HG03039 (cell line): ENCODE results near the gene SPDYE2B.
"Not testable (repeated sequence)": the region's sequence is repeated elsewhere in the genome, so short reads cannot be mapped to it uniquely, and the experiment has no call there.

ENCODE experiments used
- ATAC-seq: cut with Tn5 transposase; IDR thresholded peaks from one replicate; pipeline ENCODE4 v1.9.1; 2021; ENCODE audit warnings: mild to moderate bottlenecking, moderate library complexity; ENCODE audit not compliant: unreplicated experiment

The SPDYE2B gene

DNA sequence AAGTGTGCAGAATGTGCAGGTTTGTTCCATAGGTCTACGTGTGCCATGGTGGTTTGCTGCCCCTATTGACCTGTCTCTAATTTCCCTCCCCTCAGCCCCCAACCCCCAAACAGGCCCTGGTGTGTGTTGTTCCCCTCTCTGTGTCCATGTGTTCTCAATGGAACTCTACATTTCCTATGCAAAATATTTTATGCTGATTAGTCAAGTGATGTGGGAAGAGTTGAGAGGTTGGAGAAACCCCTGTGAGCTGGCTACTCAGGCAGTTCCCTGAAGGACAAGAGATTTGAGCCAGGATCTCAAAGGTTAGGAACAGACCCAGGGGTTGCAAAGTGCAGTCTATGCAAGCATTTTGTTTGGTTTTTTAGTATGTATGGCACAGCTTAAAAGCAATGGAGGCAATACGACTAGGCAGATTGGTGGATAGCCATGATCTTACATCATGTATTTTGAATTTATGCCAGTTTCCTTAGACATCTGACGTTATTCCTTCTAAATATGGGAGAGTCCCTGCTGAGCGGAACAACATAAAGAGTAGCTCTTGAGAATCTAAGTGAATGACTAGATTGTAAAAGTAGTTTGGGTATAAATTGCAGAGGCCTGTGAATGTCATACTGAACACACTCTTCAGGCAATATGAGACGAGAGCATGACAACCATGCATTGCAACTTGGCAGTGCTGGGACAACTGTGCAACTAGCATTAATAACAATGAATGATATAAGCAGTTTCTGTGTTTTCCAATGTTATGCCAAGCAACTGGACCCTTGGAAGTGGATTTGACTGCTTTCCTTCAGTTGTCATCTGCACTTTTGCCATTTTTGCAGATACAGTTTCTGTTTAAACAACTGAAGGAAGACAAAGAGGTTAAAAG lies 47.8 kb downstream of the SPDYE2B start:
- ATAC-seq, result not testable (repeated sequence)

DNA sequence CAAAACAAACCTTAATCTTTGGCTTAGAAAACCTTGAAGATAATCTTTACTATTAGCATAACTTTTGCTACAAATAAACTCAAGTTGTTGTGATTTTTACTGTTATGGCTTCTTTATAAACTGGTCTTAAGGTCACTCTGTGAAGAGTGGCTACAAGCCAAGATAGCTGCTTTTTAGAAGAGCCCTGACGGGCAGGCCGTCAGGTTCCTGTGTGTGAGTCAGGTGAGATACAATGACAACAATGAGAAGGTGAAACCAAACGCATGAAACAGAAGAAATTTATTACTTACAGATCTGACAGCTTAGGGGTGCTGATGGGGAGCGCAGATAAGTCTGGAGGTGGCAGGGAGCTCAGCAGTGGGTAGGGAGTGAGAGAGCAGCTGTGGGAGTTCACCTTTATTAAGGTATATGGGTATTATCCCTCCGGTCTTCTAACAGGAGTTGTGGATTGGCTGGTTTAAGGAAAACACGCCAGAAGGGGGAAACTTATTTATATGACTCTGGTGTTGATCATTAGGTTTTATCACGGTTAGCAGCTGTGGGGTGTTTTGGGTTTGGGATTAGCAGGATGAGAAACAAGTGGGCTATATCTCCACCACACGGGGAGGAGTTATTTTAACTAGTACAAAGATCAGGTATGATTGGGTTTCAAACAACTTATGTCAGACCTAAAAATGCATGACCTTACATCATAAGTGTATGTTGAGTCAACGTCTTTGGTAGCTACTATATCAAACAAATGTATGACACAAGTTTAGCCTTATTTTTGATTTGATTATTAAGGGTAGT lies 49.0 kb downstream of the SPDYE2B start:
- not testable (repeated sequence) for ATAC-seq
